Loucy (cell line): Measurements from ENCODE around the gene MUSK.

ENCODE experiments used
- H2AFZ ChIP-seq: fragments of 200-600 bp; sonication (generic); 2 replicates; pipeline ENCODE4 v1.6.0; 2016; ENCODE audit warnings: antibody characterized with exemption, mild to moderate bottlenecking, low read length, moderate library complexity
- H3F3A ChIP-seq: fragments of 200-600 bp; 2 replicates; pipeline ENCODE4 v1.6.0; 2016; ENCODE audit warnings: antibody characterized with exemption, low read depth, mild to moderate bottlenecking
- H3K27me3 ChIP-seq: fragments of 200-600 bp; sonication (generic); 2 replicates; pipeline ENCODE4 v1.6.1; 2014; ENCODE audit warnings: low read length, mild to moderate bottlenecking; ENCODE audit not compliant: insufficient read depth, poor library complexity, severe bottlenecking
- H3K36me3 ChIP-seq: fragments of 200-600 bp; sonication (generic); 2 replicates; pipeline ENCODE4 v1.6.1; 2016; ENCODE audit warnings: low read length; ENCODE audit not compliant: insufficient read depth
- H3K4me1 ChIP-seq: fragments of 200-600 bp; sonication (generic); 2 replicates; pipeline ENCODE4 v1.5.1; 2014; ENCODE audit warnings: low read length, mild to moderate bottlenecking; ENCODE audit not compliant: insufficient read depth, poor library complexity, severe bottlenecking
- H3K4me2 ChIP-seq: fragments of 200-600 bp; sonication (generic); 2 replicates; pipeline ENCODE4 v1.6.0; 2014; ENCODE audit warnings: antibody characterized with exemption, low read length, low read depth, mild to moderate bottlenecking; ENCODE audit not compliant: poor library complexity, severe bottlenecking
- H3K4me3 ChIP-seq: fragments of 200-600 bp; sonication (generic); 2 replicates; pipeline ENCODE4 v1.5.1; 2014; ENCODE audit warnings: low read length, mild to moderate bottlenecking, mixed read lengths; ENCODE audit not compliant: poor library complexity, severe bottlenecking
- H3K79me2 ChIP-seq: fragments of 200-600 bp; sonication (generic); 2 replicates; pipeline ENCODE4 v1.6.1; 2014; ENCODE audit warnings: low read length; ENCODE audit not compliant: insufficient read depth
- H3K9ac ChIP-seq: fragments of 200-600 bp; sonication (generic); 2 replicates; pipeline ENCODE4 v1.6.0; 2014; ENCODE audit warnings: mild to moderate bottlenecking, low read depth, low read length, moderate library complexity; ENCODE audit not compliant: poor library complexity, severe bottlenecking
- H3K9me2 ChIP-seq: fragments of 200-600 bp; sonication (generic); replicated peaks from 2 replicates; pipeline ENCODE4 v1.6.1; 2016; ENCODE audit warnings: low read depth, low read length, mixed read lengths
- H3K9me3 ChIP-seq: fragments of 200-600 bp; sonication (generic); 2 replicates; pipeline ENCODE4 v1.6.1; 2014; ENCODE audit warnings: mild to moderate bottlenecking, antibody characterized with exemption, low read length, low read depth; ENCODE audit not compliant: insufficient read depth
- H4K20me1 ChIP-seq: fragments of 200-600 bp; sonication (generic); 2 replicates; pipeline ENCODE4 v1.6.0; 2014; ENCODE audit warnings: antibody characterized with exemption, low read length, mild to moderate bottlenecking; ENCODE audit not compliant: insufficient read depth, poor library complexity, severe bottlenecking
- EZH2phosphoT487 ChIP-seq: fragments of 200-600 bp; IDR thresholded peaks from 2 replicates; pipeline ENCODE4 v1.6.1; 2018; ENCODE audit warnings: antibody characterized with exemption, mild to moderate bottlenecking, moderate library complexity, borderline replicate concordance
- TF ChIP-seq, protein P1 (sequence below): fragments of 200-600 bp; sonication (generic); conservative IDR thresholded peaks from 2 replicates; pipeline ENCODE4 v1.5.1; 2014; ENCODE audit warnings: mild to moderate bottlenecking, antibody characterized with exemption, low read length

MUSK gene

GRCh38 chr9:110650991-110651411 is 17.6 kb upstream of the MUSK start:
- no peaks in the 10 kb centered on the region for H3K9me3 ChIP-seq
- H3K36me3 ChIP-seq, result no peaks in the 10 kb centered on the region
- no peaks in the 10 kb centered on the region for H3F3A ChIP-seq
- no peaks in the 10 kb centered on the region for H3K79me2 ChIP-seq
- no peak for TF ChIP-seq EZH2phosphoT487
- TF ChIP-seq, protein P1, sequence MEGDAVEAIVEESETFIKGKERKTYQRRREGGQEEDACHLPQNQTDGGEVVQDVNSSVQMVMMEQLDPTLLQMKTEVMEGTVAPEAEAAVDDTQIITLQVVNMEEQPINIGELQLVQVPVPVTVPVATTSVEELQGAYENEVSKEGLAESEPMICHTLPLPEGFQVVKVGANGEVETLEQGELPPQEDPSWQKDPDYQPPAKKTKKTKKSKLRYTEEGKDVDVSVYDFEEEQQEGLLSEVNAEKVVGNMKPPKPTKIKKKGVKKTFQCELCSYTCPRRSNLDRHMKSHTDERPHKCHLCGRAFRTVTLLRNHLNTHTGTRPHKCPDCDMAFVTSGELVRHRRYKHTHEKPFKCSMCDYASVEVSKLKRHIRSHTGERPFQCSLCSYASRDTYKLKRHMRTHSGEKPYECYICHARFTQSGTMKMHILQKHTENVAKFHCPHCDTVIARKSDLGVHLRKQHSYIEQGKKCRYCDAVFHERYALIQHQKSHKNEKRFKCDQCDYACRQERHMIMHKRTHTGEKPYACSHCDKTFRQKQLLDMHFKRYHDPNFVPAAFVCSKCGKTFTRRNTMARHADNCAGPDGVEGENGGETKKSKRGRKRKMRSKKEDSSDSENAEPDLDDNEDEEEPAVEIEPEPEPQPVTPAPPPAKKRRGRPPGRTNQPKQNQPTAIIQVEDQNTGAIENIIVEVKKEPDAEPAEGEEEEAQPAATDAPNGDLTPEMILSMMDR, result no peak
- H2AFZ ChIP-seq, result no peak overlapping the region
- H3K4me1 ChIP-seq, result no peaks in the 10 kb centered on the region
- H4K20me1 ChIP-seq, result no peaks in the 10 kb centered on the region
- H3K27me3 ChIP-seq, result no peaks in the 10 kb centered on the region
- H3K4me2 ChIP-seq, result no peak overlapping the region
- no peak overlapping the region for H3K9ac ChIP-seq
- no peaks in the 10 kb centered on the region for H3K9me2 ChIP-seq
- no peak overlapping the region for H3K4me3 ChIP-seq

DNA sequence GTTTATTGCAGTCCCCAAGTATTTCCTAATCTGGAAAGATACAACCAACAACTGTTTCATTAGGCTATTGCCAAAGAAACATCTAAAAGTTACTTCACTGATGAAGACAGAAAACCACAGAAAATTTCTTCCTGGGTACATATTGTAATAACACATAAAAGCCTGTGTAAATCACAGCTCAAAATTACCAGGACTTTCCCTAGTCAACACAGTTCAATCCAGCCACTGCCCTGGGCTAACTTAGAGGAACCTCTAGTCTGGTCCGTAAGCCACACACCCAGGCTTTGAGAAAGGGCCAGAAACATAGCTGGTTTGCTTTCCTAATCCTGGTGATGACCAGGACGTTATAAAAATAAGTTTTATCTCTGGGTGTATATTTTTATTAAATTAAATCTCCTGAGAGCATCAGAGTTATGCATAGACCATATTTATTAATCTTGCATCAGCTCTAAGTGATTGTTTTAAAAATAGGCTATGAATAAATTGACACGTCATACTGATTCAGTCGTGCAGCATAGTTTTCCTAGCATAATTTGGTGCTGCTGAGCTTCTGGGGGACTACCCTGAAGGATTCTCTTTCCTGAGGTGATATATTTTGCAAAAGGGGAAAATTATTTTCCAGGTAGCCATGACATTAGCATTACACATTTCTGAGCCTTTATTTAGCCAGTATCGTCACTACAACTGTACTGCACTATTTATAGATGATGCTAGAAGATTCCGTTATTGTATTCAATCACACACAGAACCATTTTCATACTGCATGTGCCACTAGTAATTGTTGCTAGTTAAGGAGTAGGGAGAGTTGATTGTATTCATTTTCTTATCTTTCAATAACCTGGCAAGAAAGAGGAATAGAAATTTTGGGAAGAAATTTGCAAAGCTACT is 12.6 kb upstream of the MUSK start:
- no peak overlapping the region for H2AFZ ChIP-seq
- H3K9ac ChIP-seq, result no peak overlapping the region
- H3K4me2 ChIP-seq, result no peak overlapping the region
- no peaks in the 10 kb centered on the region for H3K27me3 ChIP-seq
- H4K20me1 ChIP-seq, result no peaks in the 10 kb centered on the region
- no peaks in the 10 kb centered on the region for H3K79me2 ChIP-seq
- H3K4me3 ChIP-seq, result no peak overlapping the region
- H3K9me2 ChIP-seq, result no peaks in the 10 kb centered on the region
- TF ChIP-seq, protein P1, result no peak
- TF ChIP-seq EZH2phosphoT487, result no peak
- H3K4me1 ChIP-seq, result no peaks in the 10 kb centered on the region
- no peaks in the 10 kb centered on the region for H3K36me3 ChIP-seq
- H3K9me3 ChIP-seq, result no peaks in the 10 kb centered on the region
- H3F3A ChIP-seq, result no peaks in the 10 kb centered on the region

- Histone ChIP-seq H3K27me3 (no peaks in the 10 kb centered on the region), H3F3A (no peaks in the 10 kb centered on the region), H3K4me1 (no peaks in the 10 kb centered on the region), H3K4me3 (no peak overlapping the region), H2AFZ (no peak overlapping the region), H3K9me2 (no peaks in the 10 kb centered on the region), H3K9me3 (no peaks in the 10 kb centered on the region), H3K79me2 (no peaks in the 10 kb centered on the region), H3K4me2 (no peak overlapping the region), H3K9ac (no peak overlapping the region), H3K36me3 (no peaks in the 10 kb centered on the region), H4K20me1 (no peaks in the 10 kb centered on the region)
- TF ChIP-seq, protein P1, result no peak
- TF ChIP-seq EZH2phosphoT487, result no peak
Observed at GRCh38 chr9:110659891-110660541, 8.6 kb upstream of the MUSK start.
